ENCODE data around the gene ARIH1. TPM values are rescaled to one million over a fixed set of nuclear protein-coding genes. Genes with fewer than 3 reads are reported as not detected.

ARIH1 gene, protein sequence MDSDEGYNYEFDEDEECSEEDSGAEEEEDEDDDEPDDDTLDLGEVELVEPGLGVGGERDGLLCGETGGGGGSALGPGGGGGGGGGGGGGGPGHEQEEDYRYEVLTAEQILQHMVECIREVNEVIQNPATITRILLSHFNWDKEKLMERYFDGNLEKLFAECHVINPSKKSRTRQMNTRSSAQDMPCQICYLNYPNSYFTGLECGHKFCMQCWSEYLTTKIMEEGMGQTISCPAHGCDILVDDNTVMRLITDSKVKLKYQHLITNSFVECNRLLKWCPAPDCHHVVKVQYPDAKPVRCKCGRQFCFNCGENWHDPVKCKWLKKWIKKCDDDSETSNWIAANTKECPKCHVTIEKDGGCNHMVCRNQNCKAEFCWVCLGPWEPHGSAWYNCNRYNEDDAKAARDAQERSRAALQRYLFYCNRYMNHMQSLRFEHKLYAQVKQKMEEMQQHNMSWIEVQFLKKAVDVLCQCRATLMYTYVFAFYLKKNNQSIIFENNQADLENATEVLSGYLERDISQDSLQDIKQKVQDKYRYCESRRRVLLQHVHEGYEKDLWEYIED
- total RNA-seq (2013; cell fraction: nucleolus; rRNA removed): 89.7 and 97.8 TPM in 2 replicates
- 31.6 and 33.8 TPM in 2 replicates for total RNA-seq (2014; rRNA removed)
- total RNA-seq (2014; rRNA removed; fragmentation: Illumina TruSeq; extraction: Trizol): 19.0 and 20.8 TPM in 2 replicates
- 99.5 and 99.8 TPM in 2 replicates for total RNA-seq (2021)
- polyA plus RNA-seq (2011; ENCODE audit: low read depth): 47.3 TPM
- 63.5 and 71.9 TPM in 2 replicates for polyA plus RNA-seq (2011; rRNA removed)
- polyA plus RNA-seq (2011; cell fraction: cytosol; rRNA removed): 23.9 and 26.3 TPM in 2 replicates
- 44.5 and 48.8 TPM in 2 replicates for polyA plus RNA-seq (2011; cell fraction: nucleus; rRNA removed)
- polyA plus RNA-seq (2012): 27.5 and 39.2 TPM in 2 replicates
- 34.1 and 37.8 TPM in 2 replicates for polyA plus RNA-seq (2014; fragmentation: Illumina TruSeq; extraction: Trizol)
- 10 to 100 TPM; 14.7 to 14.9 TPM for polyA plus RNA-seq (2014; fragmentation: Nextera tagmentation; extraction: Ambion mirVana)
- 21.5 and 24.0 TPM in 2 replicates for polyA plus RNA-seq (2014; rRNA removed)
- 10 to 100 TPM; 17.0 to 32.8 TPM for polyA plus RNA-seq (2016; fragmentation: Nextera tagmentation; extraction: Ambion mirVana)
- 84.7 and 138 TPM in 2 replicates for polyA minus RNA-seq (2011; rRNA and poly(A)+ RNA removed)
- polyA minus RNA-seq (2011; cell fraction: cytosol; rRNA and poly(A)+ RNA removed): 42.9 and 71.4 TPM in 2 replicates
- 24.1 and 41.4 TPM in 2 replicates for polyA minus RNA-seq (2011; cell fraction: nucleus; rRNA and poly(A)+ RNA removed)
- Bru-seq, nascent RNA: percentile 90 among the genes with signal in this experiment
- percentile 90 among the genes with signal in this experiment for BruChase-seq, experiment 1, labeled RNA remaining after a 6-hour chase
- BruChase-seq, experiment 2, labeled RNA remaining after a 2-hour chase: percentile 92 among the genes with signal in this experiment
- long read RNA-seq, experiment 1, partial matches to known transcripts: 0 of 2 reads
- long read RNA-seq, experiment 1, other reads (novel, unspliced or antisense): 2 of 2 reads
- long read RNA-seq, experiment 2, full-length matches to known transcripts: 3 of 21 reads
- long read RNA-seq, experiment 2, partial matches to known transcripts: 5 of 21 reads
- long read RNA-seq, experiment 2, other reads (novel, unspliced or antisense): 13 of 21 reads

DNA sequence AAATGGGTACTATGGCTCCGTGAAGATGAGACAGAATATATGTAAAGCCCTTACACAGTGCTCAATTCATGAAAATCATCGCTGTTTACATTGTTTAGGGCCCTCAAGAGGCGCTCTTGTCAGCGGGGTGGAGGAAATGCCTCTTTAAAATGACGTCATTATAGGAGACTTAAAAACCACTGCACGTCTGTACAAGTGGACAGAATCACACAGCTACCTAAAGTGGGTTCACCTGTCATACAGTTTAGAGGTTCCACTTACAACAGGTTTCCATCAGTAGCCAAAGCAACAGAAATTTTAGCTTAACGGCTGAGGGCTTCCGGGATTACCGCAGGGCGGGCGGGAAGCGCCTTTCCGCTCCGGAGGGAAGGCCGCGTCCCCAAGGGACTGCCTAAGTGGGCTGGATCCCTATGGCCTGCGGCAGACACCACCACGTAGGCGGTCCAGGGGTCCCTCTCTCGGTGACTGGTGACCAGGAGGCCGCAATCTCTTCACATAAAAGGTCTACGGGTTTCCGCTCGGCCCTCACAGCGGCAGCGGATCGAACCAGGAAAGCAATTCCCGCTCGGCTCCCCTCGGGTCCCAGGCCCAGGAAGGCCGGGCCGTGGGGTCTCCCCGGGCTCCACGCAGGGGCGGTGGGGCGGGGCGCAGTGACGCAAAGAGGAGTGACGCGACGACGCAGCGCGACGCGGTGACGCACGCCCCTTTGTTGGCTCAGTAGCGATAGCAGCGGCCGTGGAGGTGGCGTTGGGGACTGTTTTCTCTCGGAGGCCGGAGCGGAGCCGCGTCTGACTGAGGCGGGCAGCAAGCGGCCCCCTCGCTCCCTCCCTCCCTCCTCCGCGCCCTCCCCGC lies at the start of gene ARIH1:
Gene ARIH1 (plus strand): TSS at position 717 of the 852 bp plus-strand sequence. CDS start 310 bp downstream, outside the sequence.
- ATAC-seq (peak; percentile 91), DNase-seq (ENCODE audit: low read depth, low spot score) (peak; percentile 80), FAIRE-seq (peak; percentile 84)
- RAD21 ChIA-PET (ENCODE audit: unreplicated experiment): interaction anchor here (0.8 to 1.5 kb wide), 6 partner anchors 11 to 1523 kb away, joined by 3 to 9 read pairs (median 4); no protein-coding TSS in a partner anchor
- SMC1A ChIA-PET (ENCODE audit: uncharacterized antibody, unreplicated experiment): interaction anchor here (0.8 to 1.5 kb wide), 4 partner anchors 10 to 274 kb away, joined by 3 to 5 read pairs (median 4); partner anchors contain the start of genes BBS4 and HIGD2B
- Histone ChIP-seq H3K36me3 (ENCODE audit: control insufficient read depth in 2 of 2, insufficient read depth in 2 of 2, low read length in 1 of 2) (0 out of 4 replicates have a peak, but pooled peaks cover 0 to 2% of the 10 kb centered on the region in 2 experiments), H3K27ac (ENCODE audit: control insufficient read depth, insufficient read depth) (peak within 1 kb of the TSS; percentile 94), H3K79me2 (ENCODE audit: control insufficient read depth, insufficient read depth, low read length) (peaks cover 50% of the 10 kb centered on the region), H3K4me1 (ENCODE audit: control insufficient read depth, insufficient read depth, low read length) (peaks cover 7% of the 10 kb centered on the region), H2AFZ (ENCODE audit: control insufficient read depth, low read depth, low read length) (peak within 1 kb of the TSS; percentile 80), H3K9me3 (replicated peaks; ENCODE audit: control insufficient read depth, insufficient read depth, low read length) (no peaks in the 10 kb centered on the region), H3K27me3 (replicated peaks in 1 of 2; ENCODE audit: control insufficient read depth in 2 of 2, insufficient read depth in 2 of 2, low read length in 1 of 2) (no peaks in the 10 kb centered on the region), H3K4me3 (peak within 1 kb of the TSS; percentile 91), H4K20me1 (ENCODE audit: control insufficient read depth, insufficient read depth) (no peaks in the 10 kb centered on the region), H3K4me2 (ENCODE audit: control insufficient read depth, insufficient read depth) (peak within 1 kb of the TSS; percentile 96), H3K9ac (ENCODE audit: control insufficient read depth, insufficient read depth, low read length) (peak within 1 kb of the TSS; percentile 99)
- whole genome bisulfite sequencing (ENCODE audit: insufficient coverage, insufficient replicate concordance, low lambda C conversion rate, missing lambda C conversion rate): 1% methylated on average over 53 of the region's 63 CpGs
- BruUV-seq (replicated peaks): TSS peak; percentile 93
- POLR2A ChIA-PET: interaction anchor here (0.8 to 1.9 kb wide), 6 partner anchors 10 to 21 kb away, joined by 3 to 8 read pairs (median 4); no protein-coding TSS in a partner anchor
- CTCF ChIA-PET: interaction anchor here (0.6 to 2.6 kb wide), 17 partner anchors 10 to 578 kb away, joined by 3 to 14 read pairs (median 4); partner anchors contain the start of gene NEO1
- intact Hi-C loops (cut with micrococcal nuclease; ENCODE audit: unreplicated experiment): loop anchor here (5.0 kb wide), 2 partner anchors 97 to 247 kb away; partner anchors contain the start of gene HEXA
- in situ Hi-C loops (cut with MboI): loop anchor here (10.0 kb wide), 1 partner anchor 201 kb away; no protein-coding TSS in a partner anchor
- TF ChIP-seq TAF1 (IDR thresholded peaks at IDR 0.05; ENCODE audit: borderline replicate concordance, low read depth, low read length) (peak; percentile 91), CBX5 (IDR thresholded peaks at IDR 0.05; ENCODE audit: low read depth) (no peak), SP1 (IDR thresholded peaks at IDR 0.05; ENCODE audit: low read depth, low read length) (peak; percentile 42), SREBF1 (IDR thresholded peaks at IDR 0.05; ENCODE audit: low read length) (peak; percentile 57), KDM1A (IDR thresholded peaks at IDR 0.05; ENCODE audit: borderline replicate concordance) (no peak), HDAC6 (IDR thresholded peaks at IDR 0.05; ENCODE audit: unreplicated experiment) (no peak), CREM (IDR thresholded peaks at IDR 0.05; ENCODE audit: low read depth) (peak; percentile 96), POLR2AphosphoS5 (IDR thresholded peaks at IDR 0.05; ENCODE audit: low read length) (peak; percentile 92)
- TF ChIP-seq, protein P1, sequence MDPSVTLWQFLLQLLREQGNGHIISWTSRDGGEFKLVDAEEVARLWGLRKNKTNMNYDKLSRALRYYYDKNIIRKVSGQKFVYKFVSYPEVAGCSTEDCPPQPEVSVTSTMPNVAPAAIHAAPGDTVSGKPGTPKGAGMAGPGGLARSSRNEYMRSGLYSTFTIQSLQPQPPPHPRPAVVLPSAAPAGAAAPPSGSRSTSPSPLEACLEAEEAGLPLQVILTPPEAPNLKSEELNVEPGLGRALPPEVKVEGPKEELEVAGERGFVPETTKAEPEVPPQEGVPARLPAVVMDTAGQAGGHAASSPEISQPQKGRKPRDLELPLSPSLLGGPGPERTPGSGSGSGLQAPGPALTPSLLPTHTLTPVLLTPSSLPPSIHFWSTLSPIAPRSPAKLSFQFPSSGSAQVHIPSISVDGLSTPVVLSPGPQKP (IDR thresholded peaks at IDR 0.05; ENCODE audit: low read depth, low read length): 0 out of 2 replicates have a peak, but pooled peaks have one; percentile 49
- TF ChIP-seq, protein P2, sequence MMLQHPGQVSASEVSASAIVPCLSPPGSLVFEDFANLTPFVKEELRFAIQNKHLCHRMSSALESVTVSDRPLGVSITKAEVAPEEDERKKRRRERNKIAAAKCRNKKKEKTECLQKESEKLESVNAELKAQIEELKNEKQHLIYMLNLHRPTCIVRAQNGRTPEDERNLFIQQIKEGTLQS (IDR thresholded peaks at IDR 0.05; ENCODE audit: borderline replicate concordance, extremely low read depth, low read depth, low read length): peak; percentile 17; the same call in 1 of the 2 replicates
- TF ChIP-seq, protein P3, sequence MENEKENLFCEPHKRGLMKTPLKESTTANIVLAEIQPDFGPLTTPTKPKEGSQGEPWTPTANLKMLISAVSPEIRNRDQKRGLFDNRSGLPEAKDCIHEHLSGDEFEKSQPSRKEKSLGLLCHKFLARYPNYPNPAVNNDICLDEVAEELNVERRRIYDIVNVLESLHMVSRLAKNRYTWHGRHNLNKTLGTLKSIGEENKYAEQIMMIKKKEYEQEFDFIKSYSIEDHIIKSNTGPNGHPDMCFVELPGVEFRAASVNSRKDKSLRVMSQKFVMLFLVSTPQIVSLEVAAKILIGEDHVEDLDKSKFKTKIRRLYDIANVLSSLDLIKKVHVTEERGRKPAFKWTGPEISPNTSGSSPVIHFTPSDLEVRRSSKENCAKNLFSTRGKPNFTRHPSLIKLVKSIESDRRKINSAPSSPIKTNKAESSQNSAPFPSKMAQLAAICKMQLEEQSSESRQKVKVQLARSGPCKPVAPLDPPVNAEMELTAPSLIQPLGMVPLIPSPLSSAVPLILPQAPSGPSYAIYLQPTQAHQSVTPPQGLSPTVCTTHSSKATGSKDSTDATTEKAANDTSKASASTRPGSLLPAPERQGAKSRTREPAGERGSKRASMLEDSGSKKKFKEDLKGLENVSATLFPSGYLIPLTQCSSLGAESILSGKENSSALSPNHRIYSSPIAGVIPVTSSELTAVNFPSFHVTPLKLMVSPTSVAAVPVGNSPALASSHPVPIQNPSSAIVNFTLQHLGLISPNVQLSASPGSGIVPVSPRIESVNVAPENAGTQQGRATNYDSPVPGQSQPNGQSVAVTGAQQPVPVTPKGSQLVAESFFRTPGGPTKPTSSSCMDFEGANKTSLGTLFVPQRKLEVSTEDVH (IDR thresholded peaks at IDR 0.05; ENCODE audit: low read depth, partially characterized antibody): peak; percentile 38

Measured in GM12878 (cell line).